CD4-positive, alpha-beta T cell treated with Interleukin-6 for 4 hours (primary cell): ENCODE measurements around the gene FER.

Source experiments
- DNase-seq: peaks from one replicate; pipeline ENCODE4 v3.0.0-alpha.2; 2020; ENCODE audit warnings: mixed read lengths

FER gene

GRCh38 chr5:109196087-109196822 is 448.6 kb downstream of the FER start:
- no peak for DNase-seq

- DNase-seq, result no peak
Observed at GRCh38 chr5:109196823-109197160, 449.1 kb downstream of the FER start.

- no peak for DNase-seq
Observed at GRCh38 chr5:109199289-109199688, 451.6 kb downstream of the FER start.

- no peak for DNase-seq
Observed at GRCh38 chr5:109199799-109200620, 452.3 kb downstream of the FER start.

- no peak for DNase-seq
Observed at GRCh38 chr5:109215040-109215439, 467.3 kb downstream of the FER start.

GRCh38 chr5:109218818-109219217 is 471.1 kb downstream of the FER start:
- no peak for DNase-seq

- DNase-seq, result no peak
Observed at GRCh38 chr5:109223531-109223930, 475.8 kb downstream of the FER start.

- DNase-seq, result no peak
Observed at GRCh38 chr5:109224276-109224882, 476.7 kb downstream of the FER start.

GRCh38 chr5:109225716-109226625 is 478.3 kb downstream of the FER start:
- no peak for DNase-seq

GRCh38 chr5:109230369-109230768 is 482.7 kb downstream of the FER start:
- DNase-seq, result no peak

- no peak for DNase-seq
Observed at GRCh38 chr5:109231331-109231730, 483.6 kb downstream of the FER start.

GRCh38 chr5:109234381-109234780 is 486.7 kb downstream of the FER start:
- DNase-seq, result no peak

GRCh38 chr5:109239456-109239855 is 491.8 kb downstream of the FER start:
- DNase-seq, result no peak

- no peak for DNase-seq
Observed at GRCh38 chr5:109242518-109242917, 494.8 kb downstream of the FER start.

- DNase-seq, result no peak
Observed at GRCh38 chr5:109246395-109246794, 498.7 kb downstream of the FER start.
